ENCODE data around the gene CELSR2. TPM values are rescaled to one million over a fixed set of nuclear protein-coding genes. Genes with fewer than 3 reads are reported as not detected.

Gene CELSR2
- total RNA-seq, 4 donors from 2014 or later = 1.6 to 2.6 (median 1.9) TPM

- no peak for DNase-seq (ENCODE audit: low spot score)
- no peak for TF ChIP-seq CTCF (IDR thresholded peaks at IDR 0.05)
- no peak for ATAC-seq (ENCODE audit: low FRiP score)
Observed at GRCh38 chr1:109269212-109269980, 20.1 kb downstream of the CELSR2 start.

GRCh38 chr1:109269981-109270622 lies 20.8 kb downstream of the CELSR2 start:
- ATAC-seq (ENCODE audit: low FRiP score) = no peak
- TF ChIP-seq CTCF (IDR thresholded peaks at IDR 0.05) = no peak
- DNase-seq (ENCODE audit: low spot score) = no peak

GRCh38 chr1:109270623-109271317 lies 21.4 kb downstream of the CELSR2 start:
- ATAC-seq (ENCODE audit: low FRiP score) = no peak
- TF ChIP-seq CTCF (IDR thresholded peaks at IDR 0.05) = no peak

GRCh38 chr1:109271458-109271857 lies 22.1 kb downstream of the CELSR2 start:
- no peak for TF ChIP-seq CTCF (IDR thresholded peaks at IDR 0.05)
- no peak for ATAC-seq (ENCODE audit: low FRiP score)
- no peak for DNase-seq (ENCODE audit: low spot score)

More at GRCh38 chr1:109270623-109271317, 21.4 kb downstream of the CELSR2 start:
- no peak for DNase-seq (ENCODE audit: low spot score)

- no peak for ATAC-seq (ENCODE audit: low FRiP score)
- DNase-seq (ENCODE audit: low spot score) = no peak
- TF ChIP-seq CTCF (IDR thresholded peaks at IDR 0.05) = no peak
Observed at GRCh38 chr1:109272021-109272799, 22.9 kb downstream of the CELSR2 start.

GRCh38 chr1:109272831-109273547 lies 23.6 kb downstream of the CELSR2 start:
- no peak for TF ChIP-seq CTCF (IDR thresholded peaks at IDR 0.05)
- no peak for DNase-seq (ENCODE audit: low spot score)
- ATAC-seq (ENCODE audit: low FRiP score) = no peak
